Mucosa of descending colon (tissue), 3 donors: ENCODE data around the gene ARHGAP26. TPM values are rescaled to one million over a fixed set of nuclear protein-coding genes. Genes with fewer than 3 reads are reported as not detected.

Experiments
- ATAC-seq: fragments of 200-7000 bp; cut with Tn5 transposase; one replicate; pipeline ENCODE4 v1.9.1; 2020; ENCODE audit warnings: mild to moderate bottlenecking, moderate library complexity
- DNase-seq, 3 donors: peaks; one replicate each; pipeline ENCODE4 v3.0.0-alpha.2; 2020
- H3K36me3 ChIP-seq: fragments of 200-600 bp; one replicate; pipeline ENCODE4 v1.8.0; 2021; ENCODE audit warnings: low read depth, mild to moderate bottlenecking
- H3K4me1 ChIP-seq: fragments of 200-600 bp; one replicate; pipeline ENCODE4 v1.8.0; 2021; ENCODE audit warnings: low read depth, mild to moderate bottlenecking
- H3K4me3 ChIP-seq: fragments of 200-600 bp; one replicate; pipeline ENCODE4 v1.8.0; 2021; ENCODE audit warnings: mild to moderate bottlenecking
- H3K9me3 ChIP-seq: fragments of 200-600 bp; one replicate; pipeline ENCODE4 v1.8.0; 2021; ENCODE audit warnings: mild to moderate bottlenecking
- intact Hi-C, 2 donors: fragments of 100-400 bp; cut with DNase I in 1 of 2; cut with micrococcal nuclease in 1 of 2; formaldehyde crosslinking; loops; one replicate each; pipeline versions ENCODE4 v1.11.0 to v1.11.1; 2022; cut with DNase I, micrococcal nuclease
- total RNA-seq, 3 donors: library from RNA; stranded (reverse); fragmentation: NEBNext Ultra II Directional in 2 of 3; extraction: Animal tissue kit (Norgen Biotek cat#: 25700) in 2 of 3; gene quantifications; one replicate each; pipeline versions ENCODE4 v1.2.1 to v1.2.4, GENCODE V29; 2021 to 2023
- TF ChIP-seq, protein P1 (sequence below): fragments of 200-600 bp; IDR thresholded peaks from one replicate; pipeline ENCODE4 v1.8.0; 2022; ENCODE audit warnings: antibody characterized with exemption, mild to moderate bottlenecking
- donor health status: DM: no; HTN: no; CAD: no; lungs with moderate emphysema.
- donor health status: DM: no; HTN: no; CAD: no.
- donor health status: DM: no; HTN: yes; CAD: no.

The ARHGAP26 gene
- total RNA-seq, 3 donors from 2014 or later = 52.9 to 96.0 (median 67.8) TPM

DNA sequence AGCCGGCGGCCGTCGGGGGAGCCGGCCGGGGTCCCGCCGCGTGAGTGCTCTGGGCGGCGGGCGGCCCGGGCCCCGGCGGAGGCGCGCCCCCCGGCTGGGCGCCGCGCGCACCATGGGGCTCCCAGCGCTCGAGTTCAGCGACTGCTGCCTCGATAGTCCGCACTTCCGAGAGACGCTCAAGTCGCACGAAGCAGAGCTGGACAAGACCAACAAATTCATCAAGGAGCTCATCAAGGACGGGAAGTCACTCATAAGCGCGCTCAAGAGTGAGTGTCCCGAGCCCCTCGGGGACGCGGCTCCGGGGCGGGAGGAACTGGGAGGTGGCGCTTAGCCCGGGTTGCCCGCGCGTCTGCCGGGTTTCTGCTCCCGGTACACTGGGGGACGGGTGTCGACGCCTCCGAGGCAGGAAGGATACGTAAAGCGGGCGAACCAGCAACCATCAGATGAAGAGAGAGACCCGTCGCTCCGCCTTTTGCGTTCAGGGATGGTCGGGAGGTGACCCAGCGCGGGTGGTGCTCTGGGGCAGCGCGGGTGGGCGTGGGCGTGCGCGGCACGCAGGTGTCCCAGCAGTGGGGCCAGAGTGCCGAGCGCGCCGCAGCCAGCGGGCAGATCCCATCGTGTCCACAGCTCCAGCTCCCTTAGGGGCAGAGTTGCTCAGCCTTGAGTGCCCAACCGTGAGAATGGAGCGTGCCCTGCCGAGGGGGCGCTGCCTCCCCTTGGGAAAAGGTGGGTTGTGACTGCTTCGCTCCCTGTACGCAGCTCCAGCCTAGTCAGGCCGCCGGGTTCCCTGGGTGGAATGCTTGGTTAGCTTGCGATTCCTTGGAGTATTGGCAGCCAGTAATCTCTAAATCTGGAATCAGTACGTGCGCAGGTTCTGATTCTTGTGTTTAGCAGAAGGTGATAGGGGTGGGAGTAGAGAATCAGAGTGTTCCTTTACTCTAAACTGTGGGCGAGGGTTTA lies 753 bp downstream of the ARHGAP26 start:
- intact Hi-C loops = loop anchor here (10.0 kb wide), 2 partner anchors 84 to 94 kb away; no protein-coding TSS in a partner anchor
- peak; percentile 35 for ATAC-seq
- Histone ChIP-seq H3K4me3 (peak overlapping the region; percentile 67), H3K9me3 (no peaks in the 10 kb centered on the region), H3K36me3 (no peaks in the 10 kb centered on the region), H3K4me1 (peaks cover 19% of the 10 kb centered on the region)
- peak; percentile 67 to 76 (median 76) for DNase-seq
- TF ChIP-seq, protein P1, sequence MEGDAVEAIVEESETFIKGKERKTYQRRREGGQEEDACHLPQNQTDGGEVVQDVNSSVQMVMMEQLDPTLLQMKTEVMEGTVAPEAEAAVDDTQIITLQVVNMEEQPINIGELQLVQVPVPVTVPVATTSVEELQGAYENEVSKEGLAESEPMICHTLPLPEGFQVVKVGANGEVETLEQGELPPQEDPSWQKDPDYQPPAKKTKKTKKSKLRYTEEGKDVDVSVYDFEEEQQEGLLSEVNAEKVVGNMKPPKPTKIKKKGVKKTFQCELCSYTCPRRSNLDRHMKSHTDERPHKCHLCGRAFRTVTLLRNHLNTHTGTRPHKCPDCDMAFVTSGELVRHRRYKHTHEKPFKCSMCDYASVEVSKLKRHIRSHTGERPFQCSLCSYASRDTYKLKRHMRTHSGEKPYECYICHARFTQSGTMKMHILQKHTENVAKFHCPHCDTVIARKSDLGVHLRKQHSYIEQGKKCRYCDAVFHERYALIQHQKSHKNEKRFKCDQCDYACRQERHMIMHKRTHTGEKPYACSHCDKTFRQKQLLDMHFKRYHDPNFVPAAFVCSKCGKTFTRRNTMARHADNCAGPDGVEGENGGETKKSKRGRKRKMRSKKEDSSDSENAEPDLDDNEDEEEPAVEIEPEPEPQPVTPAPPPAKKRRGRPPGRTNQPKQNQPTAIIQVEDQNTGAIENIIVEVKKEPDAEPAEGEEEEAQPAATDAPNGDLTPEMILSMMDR = no peak

DNA sequence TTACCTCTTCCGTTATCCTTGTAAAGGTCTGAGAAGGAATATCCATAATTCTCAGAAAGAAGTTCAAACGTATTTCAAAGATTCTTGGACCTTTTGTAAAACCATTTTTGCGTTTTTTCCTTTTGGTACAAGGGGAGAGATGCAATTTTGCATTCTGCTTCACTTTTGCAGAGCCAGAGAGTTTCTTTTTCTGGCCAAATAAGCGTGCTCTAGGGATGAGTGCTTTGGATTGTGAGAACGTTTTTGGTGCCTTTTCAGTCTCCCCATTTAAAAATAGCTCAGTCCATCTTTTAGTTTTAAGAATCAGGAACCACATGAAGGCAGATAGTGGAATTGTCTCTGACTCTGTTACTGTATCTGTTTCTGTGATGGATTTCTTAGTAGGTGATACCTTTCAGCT lies 1.5 kb downstream of the ARHGAP26 start:
- intact Hi-C loops = loop anchor here (10.0 kb wide), 2 partner anchors 83 to 93 kb away; no protein-coding TSS in a partner anchor
- no peak for DNase-seq
- no peaks in the 10 kb centered on the region for H3K36me3 ChIP-seq
- H3K4me1 ChIP-seq = peaks cover 19% of the 10 kb centered on the region
- TF ChIP-seq, protein P1 = no peak
- H3K9me3 ChIP-seq = no peaks in the 10 kb centered on the region
- peak overlapping the region; percentile 67 for H3K4me3 ChIP-seq
- ATAC-seq = no peak

- intact Hi-C loops = loop anchor here (10.0 kb wide), 2 partner anchors 82 to 92 kb away; no protein-coding TSS in a partner anchor
- ATAC-seq (no peak), DNase-seq (no peak)
- Histone ChIP-seq H3K4me1 (peaks cover 19% of the 10 kb centered on the region), H3K36me3 (no peaks in the 10 kb centered on the region), H3K4me3 (no peak overlapping the region), H3K9me3 (no peaks in the 10 kb centered on the region)
- TF ChIP-seq, protein P1 = no peak
Measured at GRCh38 chr5:142772446-142773293, 2.5 kb downstream of the ARHGAP26 start.

DNA sequence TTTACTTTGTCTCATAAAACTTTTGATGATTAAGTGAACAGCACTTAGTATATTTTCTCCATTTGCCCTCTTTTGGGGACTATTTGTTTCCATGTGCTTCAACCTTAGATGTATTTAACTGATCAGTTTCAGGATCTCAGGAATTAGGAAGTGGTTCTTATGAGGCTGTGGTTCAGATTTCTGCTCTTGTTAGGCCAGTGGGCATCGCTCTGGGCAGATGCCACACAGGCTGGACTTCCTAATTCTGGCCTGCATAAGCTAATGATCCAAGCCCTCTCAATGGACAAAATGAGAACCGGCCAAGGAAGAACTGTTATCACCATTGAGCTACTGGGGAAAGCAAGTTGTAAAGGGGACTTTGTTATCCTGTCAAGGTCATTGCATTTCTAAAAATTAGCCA lies 6.9 kb downstream of the ARHGAP26 start:
- intact Hi-C loops = loop anchor here (10.0 kb wide), 2 partner anchors 78 to 88 kb away; no protein-coding TSS in a partner anchor
- DNase-seq (no peak), ATAC-seq (no peak)
- TF ChIP-seq, protein P1 = no peak
- peaks cover 14% of the 10 kb centered on the region for H3K4me1 ChIP-seq
- no peaks in the 10 kb centered on the region for H3K9me3 ChIP-seq
- H3K4me3 ChIP-seq = no peak overlapping the region
- no peaks in the 10 kb centered on the region for H3K36me3 ChIP-seq

DNA sequence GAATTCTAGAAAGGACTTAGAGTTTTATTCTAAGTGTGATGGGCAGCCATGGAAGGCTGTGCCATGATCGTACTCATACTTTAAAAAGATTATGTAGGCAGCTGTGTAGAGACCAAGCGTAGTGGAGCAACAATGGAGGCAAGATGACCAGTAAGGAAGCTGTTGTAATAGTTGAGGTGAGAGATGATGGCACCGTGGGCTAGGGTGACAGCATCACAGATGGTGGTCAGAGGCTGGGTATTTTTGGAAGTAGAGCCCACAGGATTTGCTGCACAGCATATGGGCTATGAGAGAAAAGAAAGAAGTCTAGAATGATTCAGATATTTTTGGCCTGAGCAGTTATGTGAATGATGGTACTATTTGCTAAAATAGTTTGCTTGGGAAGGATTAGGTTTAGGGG lies 7.7 kb downstream of the ARHGAP26 start:
- intact Hi-C loops = loop anchor here (10.0 kb wide), 2 partner anchors 77 to 87 kb away; no protein-coding TSS in a partner anchor

More for the DNA sequence above, 7.7 kb downstream of the ARHGAP26 start:
- Histone ChIP-seq H3K36me3 (no peaks in the 10 kb centered on the region), H3K4me3 (no peak overlapping the region), H3K4me1 (peaks cover 9% of the 10 kb centered on the region), H3K9me3 (no peaks in the 10 kb centered on the region)
- DNase-seq (no peak), ATAC-seq (no peak)
- TF ChIP-seq, protein P1 = no peak
